Spleen (tissue), 3 donors: Measurements from ENCODE around the gene IMPA2.

Source experiments
- POLR2A ChIP-seq, 3 donors: fragments of 450-650 bp; IDR thresholded peaks; one replicate each; pipeline ENCODE4 v1.5.1; 2017; ENCODE audit warnings: antibody characterized with exemption in 3 of 3, mild to moderate bottlenecking in 1 of 3
- POLR2AphosphoS5 ChIP-seq, 3 donors: sonication (generic); formaldehyde crosslinking; IDR thresholded peaks; one replicate each; pipeline ENCODE4 v1.5.1; 2017; ENCODE audit warnings: antibody characterized with exemption in 3 of 3

DNA sequence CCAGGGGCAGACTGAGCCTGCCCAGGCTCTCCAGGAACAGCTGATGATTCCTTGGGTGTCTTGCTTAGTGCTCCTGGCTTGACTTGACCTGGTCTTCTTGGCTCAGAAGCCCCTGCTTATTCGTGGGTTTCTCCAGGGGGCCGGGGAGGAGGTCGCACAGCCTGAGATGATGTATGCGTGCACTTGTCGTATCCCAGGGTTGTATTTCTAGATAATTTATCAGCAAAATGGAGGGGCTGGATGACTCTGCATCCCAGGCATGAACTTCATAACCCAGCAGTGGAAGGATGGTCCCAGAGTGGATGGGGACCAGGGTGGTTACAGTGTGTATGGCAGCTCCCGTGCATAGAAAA is 25.2 kb downstream of the IMPA2 start:
- TF ChIP-seq POLR2AphosphoS5 (IDR thresholded peaks at IDR 0.05), result no peak
- no peak for TF ChIP-seq POLR2A (IDR thresholded peaks at IDR 0.05)
